ENCODE data around the gene SAPCD2. TPM values are rescaled to one million over a fixed set of nuclear protein-coding genes. Genes with fewer than 3 reads are reported as not detected.

SAPCD2 gene
- total RNA-seq, 1 experiment from 2014 or later: 30.6 TPM

DNA sequence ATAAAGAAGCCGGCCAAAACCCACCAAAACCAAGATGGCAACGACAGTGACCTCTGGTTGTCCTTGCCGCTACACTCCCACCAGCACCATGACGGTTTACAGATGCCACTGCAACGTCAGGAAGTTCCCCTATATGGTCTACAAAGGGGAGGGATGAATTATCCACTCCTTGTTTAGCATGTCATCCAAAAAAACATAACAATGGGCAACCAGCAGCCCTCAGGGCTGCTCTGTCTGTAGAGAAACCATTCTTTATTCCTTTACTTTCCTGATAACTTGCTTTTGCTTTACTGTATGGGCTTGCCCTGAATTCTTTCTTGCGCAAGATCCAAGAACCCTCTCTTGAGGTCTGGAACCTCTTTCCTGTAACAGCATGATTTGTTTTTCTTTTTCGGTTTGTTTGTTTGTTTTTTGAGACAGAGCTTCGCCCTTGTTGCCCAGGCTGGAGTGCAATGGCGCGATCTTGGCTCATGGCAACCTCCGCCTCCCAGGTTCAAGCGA, 5.0 kb upstream of the SAPCD2 start:
- TF ChIP-seq, protein P1, sequence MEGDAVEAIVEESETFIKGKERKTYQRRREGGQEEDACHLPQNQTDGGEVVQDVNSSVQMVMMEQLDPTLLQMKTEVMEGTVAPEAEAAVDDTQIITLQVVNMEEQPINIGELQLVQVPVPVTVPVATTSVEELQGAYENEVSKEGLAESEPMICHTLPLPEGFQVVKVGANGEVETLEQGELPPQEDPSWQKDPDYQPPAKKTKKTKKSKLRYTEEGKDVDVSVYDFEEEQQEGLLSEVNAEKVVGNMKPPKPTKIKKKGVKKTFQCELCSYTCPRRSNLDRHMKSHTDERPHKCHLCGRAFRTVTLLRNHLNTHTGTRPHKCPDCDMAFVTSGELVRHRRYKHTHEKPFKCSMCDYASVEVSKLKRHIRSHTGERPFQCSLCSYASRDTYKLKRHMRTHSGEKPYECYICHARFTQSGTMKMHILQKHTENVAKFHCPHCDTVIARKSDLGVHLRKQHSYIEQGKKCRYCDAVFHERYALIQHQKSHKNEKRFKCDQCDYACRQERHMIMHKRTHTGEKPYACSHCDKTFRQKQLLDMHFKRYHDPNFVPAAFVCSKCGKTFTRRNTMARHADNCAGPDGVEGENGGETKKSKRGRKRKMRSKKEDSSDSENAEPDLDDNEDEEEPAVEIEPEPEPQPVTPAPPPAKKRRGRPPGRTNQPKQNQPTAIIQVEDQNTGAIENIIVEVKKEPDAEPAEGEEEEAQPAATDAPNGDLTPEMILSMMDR (conservative IDR thresholded peaks at IDR 0.05; ENCODE audit: low read depth, low read length): no peak
- no peak for TF ChIP-seq EZH2 (IDR thresholded peaks at IDR 0.05; ENCODE audit: borderline replicate concordance, low read depth, low read length, poor library complexity, severe bottlenecking)
- intact Hi-C loops (cut with micrococcal nuclease; ENCODE audit: unreplicated experiment): no loop called here
- ChIA-PET CTCF (no interaction called here), POLR2A (ENCODE audit: low non-redundant PET) (no interaction called here)
- Histone ChIP-seq H3K27me3 (replicated peaks; ENCODE audit: insufficient read depth, low read depth, low read length, poor library complexity) (no peaks in the 10 kb centered on the region), H3K4me1 (ENCODE audit: insufficient read depth, low read length, poor library complexity, severe bottlenecking) (peaks cover 14% of the 10 kb centered on the region), H3K9me3 (ENCODE audit: low read depth, low read length, poor library complexity, severe bottlenecking) (no peaks in the 10 kb centered on the region), H3K27ac (ENCODE audit: low read depth, low read length, poor library complexity, severe bottlenecking) (no peak overlapping the region), H3K4me3 (ENCODE audit: low read depth, low read length, poor library complexity, severe bottlenecking) (no peak overlapping the region), H3K36me3 (ENCODE audit: insufficient read depth, low read length, poor library complexity, severe bottlenecking) (peaks cover 5% of the 10 kb centered on the region)
- DNase-seq (ENCODE audit: low spot score): no peak
- BruUV-seq (replicated peaks): no TSS peak

DNA sequence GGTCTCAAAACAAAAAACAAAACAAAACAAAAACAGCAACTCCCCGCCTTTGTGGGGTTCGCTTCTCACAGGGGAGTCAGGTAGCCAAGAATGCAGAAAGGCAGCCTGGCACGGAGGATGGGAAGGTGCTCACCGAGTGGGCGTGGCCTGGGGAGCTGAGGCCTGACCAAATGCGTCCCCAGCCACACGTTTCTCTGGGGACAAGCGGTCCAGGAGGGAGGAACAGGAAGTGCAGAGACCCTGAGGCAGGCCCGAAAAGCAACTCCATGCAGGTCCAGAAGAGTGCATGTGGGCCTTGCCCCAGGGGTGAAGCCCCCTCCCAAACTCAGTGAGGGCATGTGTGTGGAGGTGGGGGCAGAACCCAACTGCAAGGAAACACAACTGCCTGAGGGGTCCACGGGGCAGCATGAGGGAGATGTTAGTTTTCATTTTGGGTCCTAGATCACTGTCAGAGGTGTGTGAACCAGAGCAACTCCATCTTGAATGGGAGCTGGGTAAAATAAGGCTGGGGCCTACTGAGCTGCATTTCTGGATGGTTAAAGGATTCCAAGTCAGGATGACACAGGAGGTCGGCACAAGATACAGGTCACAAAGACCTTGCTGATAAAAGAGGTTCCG, 4.4 kb upstream of the SAPCD2 start:
- TF ChIP-seq, protein P1 (conservative IDR thresholded peaks at IDR 0.05; ENCODE audit: low read depth, low read length): no peak
- TF ChIP-seq EZH2 (IDR thresholded peaks at IDR 0.05; ENCODE audit: borderline replicate concordance, low read depth, low read length, poor library complexity, severe bottlenecking): no peak
- Histone ChIP-seq H3K27ac (ENCODE audit: low read depth, low read length, poor library complexity, severe bottlenecking) (no peak overlapping the region), H3K4me3 (ENCODE audit: low read depth, low read length, poor library complexity, severe bottlenecking) (no peak overlapping the region), H3K36me3 (ENCODE audit: insufficient read depth, low read length, poor library complexity, severe bottlenecking) (peaks cover 5% of the 10 kb centered on the region), H3K27me3 (replicated peaks; ENCODE audit: insufficient read depth, low read depth, low read length, poor library complexity) (no peaks in the 10 kb centered on the region), H3K9me3 (ENCODE audit: low read depth, low read length, poor library complexity, severe bottlenecking) (no peaks in the 10 kb centered on the region), H3K4me1 (ENCODE audit: insufficient read depth, low read length, poor library complexity, severe bottlenecking) (peaks cover 14% of the 10 kb centered on the region)
- DNase-seq (ENCODE audit: low spot score): no peak
- BruUV-seq (replicated peaks): no TSS peak
- POLR2A ChIA-PET (ENCODE audit: low non-redundant PET): no interaction called here
- CTCF ChIA-PET: no interaction called here
- intact Hi-C loops (cut with micrococcal nuclease; ENCODE audit: unreplicated experiment): no loop called here

DNA sequence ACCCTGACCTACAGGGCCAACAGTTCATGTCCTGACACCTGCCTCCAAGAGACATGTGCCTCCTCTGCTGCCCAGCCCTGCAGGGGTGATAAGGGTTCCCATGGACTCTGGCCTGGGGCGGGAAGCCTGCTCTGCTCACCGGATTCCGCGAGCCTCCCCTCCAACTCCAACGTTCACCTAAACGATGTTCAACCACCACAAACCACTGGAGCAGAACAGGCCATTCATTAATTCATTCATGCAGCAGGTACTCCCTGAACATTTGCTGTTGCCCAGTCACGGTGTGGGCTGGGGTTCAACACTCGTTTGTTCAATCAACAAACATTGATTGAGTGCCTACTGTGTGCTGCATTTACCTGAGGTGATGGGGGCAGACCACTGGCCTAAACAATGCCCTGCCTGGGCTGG, 3.6 kb upstream of the SAPCD2 start:
- H3K36me3 ChIP-seq (ENCODE audit: insufficient read depth, low read length, poor library complexity, severe bottlenecking): peaks cover under 1% of the 10 kb centered on the region
- peaks cover 19% of the 10 kb centered on the region for H3K4me1 ChIP-seq (ENCODE audit: insufficient read depth, low read length, poor library complexity, severe bottlenecking)
- intact Hi-C loops (cut with micrococcal nuclease; ENCODE audit: unreplicated experiment): no loop called here
- no TSS peak for BruUV-seq (replicated peaks)
- POLR2A ChIA-PET (ENCODE audit: low non-redundant PET): no interaction called here
- CTCF ChIA-PET: no interaction called here
- no peak overlapping the region for H3K27ac ChIP-seq (ENCODE audit: low read depth, low read length, poor library complexity, severe bottlenecking)
- no peak overlapping the region for H3K4me3 ChIP-seq (ENCODE audit: low read depth, low read length, poor library complexity, severe bottlenecking)
- DNase-seq (ENCODE audit: low spot score): no peak
- no peak for TF ChIP-seq EZH2 (IDR thresholded peaks at IDR 0.05; ENCODE audit: borderline replicate concordance, low read depth, low read length, poor library complexity, severe bottlenecking)
- TF ChIP-seq, protein P1 (conservative IDR thresholded peaks at IDR 0.05; ENCODE audit: low read depth, low read length): no peak
- no peaks in the 10 kb centered on the region for H3K9me3 ChIP-seq (ENCODE audit: low read depth, low read length, poor library complexity, severe bottlenecking)
- no peaks in the 10 kb centered on the region for H3K27me3 ChIP-seq (replicated peaks; ENCODE audit: insufficient read depth, low read depth, low read length, poor library complexity)
